CD4-positive, alpha-beta T cell (primary cell): Measurements from ENCODE around the gene GPR162. TPM values are rescaled to one million over a fixed set of nuclear protein-coding genes. Genes with fewer than 3 reads are reported as not detected.
"Not testable (repeated sequence)": the region's sequence is repeated elsewhere in the genome, so short reads cannot be mapped to it uniquely, and the experiment has no call there.

Experiments
- ATAC-seq: fragments of 200-7000 bp; cut with Tn5 transposase; one replicate; pipeline ENCODE4 v1.10.0; 2022; ENCODE audit warnings: mild to moderate bottlenecking; ENCODE audit not compliant: poor library complexity
- CTCF ChIA-PET: fragments of 350-600 bp; sonication (Branson Sonifier 250); formaldehyde crosslinking; loops from one replicate; lab custom pipeline; 2021; ENCODE audit warnings: antibody characterized with exemption, inconsistent platforms; lab: Charles Lee
- POLR2A ChIA-PET: fragments of 350-600 bp; sonication (Branson Sonifier 250); formaldehyde crosslinking; loops from one replicate; lab custom pipeline; 2021; ENCODE audit warnings: antibody characterized with exemption, inconsistent platforms; lab: Charles Lee
- DNase-seq, 14 experiments: peaks; one replicate each; pipeline ENCODE4 v3.0.0-alpha.2; 2013 to 2020; ENCODE audit warnings: mixed read lengths in 2 of 14
- H3K27ac ChIP-seq, 2 donors: one replicate each; pipeline versions ENCODE4 v1.5.1 to v1.7.0; 2013; ENCODE audit warnings: low read length in 2 of 2, low read depth in 1 of 2, mild to moderate bottlenecking in 1 of 2
- H3K27me3 ChIP-seq, 2 experiments: 1 replicate in 1 of 2; 2 replicates in 1 of 2; pipeline versions ENCODE4 v1.6.1 to v1.7.0; 2013; ENCODE audit warnings: low read length in 2 of 2, control low read depth in 1 of 2, mild to moderate bottlenecking in 1 of 2, moderate library complexity in 1 of 2; ENCODE audit not compliant: insufficient read depth in 2 of 2, control insufficient read depth in 1 of 2
- H3K36me3 ChIP-seq: one replicate; pipeline ENCODE4 v1.6.1; 2013; ENCODE audit warnings: low read length, control low read depth; ENCODE audit not compliant: insufficient read depth
- H3K4me1 ChIP-seq: one replicate; pipeline ENCODE4 v1.6.1; 2013; ENCODE audit warnings: low read length, control low read depth; ENCODE audit not compliant: insufficient read depth
- H3K4me3 ChIP-seq: one replicate; pipeline ENCODE4 v1.5.1; 2013; ENCODE audit warnings: mild to moderate bottlenecking, low read length, moderate library complexity
- H3K9me3 ChIP-seq, 2 experiments: 1 replicate in 1 of 2; 2 replicates in 1 of 2; pipeline versions ENCODE4 v1.6.1 to v1.7.0; 2013; ENCODE audit warnings: low read length in 2 of 2, mild to moderate bottlenecking in 2 of 2, control low read depth in 1 of 2, moderate library complexity in 1 of 2; ENCODE audit not compliant: control insufficient read depth in 1 of 2, insufficient read depth in 1 of 2
- H3K27ac Mint-ChIP-seq: one replicate; pipeline ENCODE4 v1.8.0; 2020; ENCODE audit warnings: mixed read lengths
- H3K27me3 Mint-ChIP-seq: one replicate; pipeline ENCODE4 v1.8.0; 2021; ENCODE audit warnings: mixed read lengths
- H3K36me3 Mint-ChIP-seq: one replicate; pipeline ENCODE4 v1.8.0; 2021; ENCODE audit warnings: low read depth, mixed read lengths
- H3K4me1 Mint-ChIP-seq: one replicate; pipeline ENCODE4 v1.8.0; 2021; ENCODE audit warnings: low read depth, mixed read lengths
- H3K4me3 Mint-ChIP-seq: one replicate; pipeline ENCODE4 v1.8.0; 2020; ENCODE audit warnings: mild to moderate bottlenecking, mixed read lengths
- H3K9me3 Mint-ChIP-seq: one replicate; pipeline ENCODE4 v1.8.0; 2020; ENCODE audit warnings: mixed read lengths
- CTCF ChIP-seq: fragments of 200-600 bp; IDR thresholded peaks from one replicate; pipeline ENCODE4 v1.8.0; 2022; ENCODE audit warnings: antibody characterized with exemption, mild to moderate bottlenecking
- intact Hi-C, 2 experiments: fragments of 100-400 bp; cut with DNase I in 1 of 2; cut with micrococcal nuclease in 1 of 2; formaldehyde crosslinking; loops; one replicate each; pipeline versions ENCODE4 v1.15.1 to v1.9.0; 2023 to 2025; cut with DNase I, micrococcal nuclease
- total RNA-seq, 174 experiments: library from RNA in 2 of 174; stranded (reverse) in 2 of 174; gene quantifications; one replicate each; pipeline ENCODE4 v1.2.3 and lab custom pipeline; 2021 to 2026

Gene GPR162
- total RNA-seq, 2 experiments from 2014 or later: not detected

GRCh38 chr12:6869049-6870021 is 47.7 kb downstream of the GPR162 start:
- no peaks in the 10 kb centered on the region for H3K9me3 Mint-ChIP-seq
- no peaks in the 10 kb centered on the region for H3K27me3 ChIP-seq
- peak; percentile 84 for TF ChIP-seq CTCF
- ChIA-PET POLR2A (interaction anchor here (0.7 to 5.7 kb wide), 12 partner anchors 16 to 244 kb away, joined by 3 to 90 read pairs (median 6); partner anchors contain the start of genes C12orf57, C1RL, CDCA3 and MLF2), CTCF (interaction anchor here (0.6 to 10.3 kb wide), 24 partner anchors 11 to 260 kb away, joined by 3 to 153 read pairs (median 5); partner anchors contain the start of genes C12orf57, C1RL, CDCA3 and ENO2)
- peak; percentile 79 to 91 (median 86) for DNase-seq
- H3K27ac Mint-ChIP-seq: peak overlapping the region; percentile 67
- peaks cover 64% of the 10 kb centered on the region for H3K4me1 Mint-ChIP-seq
- H3K36me3 Mint-ChIP-seq: peaks cover 47% of the 10 kb centered on the region
- peak overlapping the region; percentile 70 for H3K4me3 Mint-ChIP-seq
- intact Hi-C loops: loop anchor here (1.0 to 5.0 kb wide), 10 partner anchors 17 to 244 kb away; partner anchors contain the start of genes C1R (in 2 of the 2), C12orf57 (in 1 of the 2), ENO2 (in 1 of the 2) and LPCAT3 (in 1 of the 2)
- H3K9me3 ChIP-seq: no peaks in the 10 kb centered on the region
- peaks cover 66% of the 10 kb centered on the region for H3K4me1 ChIP-seq
- H3K27ac ChIP-seq: peak overlapping the region; percentile 9 to 73
- peak; percentile 18 for ATAC-seq
- H3K4me3 ChIP-seq: no peak overlapping the region
- no peaks in the 10 kb centered on the region for H3K27me3 Mint-ChIP-seq
- H3K36me3 ChIP-seq: peaks cover 32% of the 10 kb centered on the region

- intact Hi-C loops: loop anchor here (5.0 kb wide), 2 partner anchors 42 to 147 kb away; partner anchors contain the start of genes ENO2 (in 1 of the 2) and LPCAT3 (in 1 of the 2)
- peaks cover 69% of the 10 kb centered on the region for H3K4me1 Mint-ChIP-seq
- peak overlapping the region; percentile 76 for H3K27ac Mint-ChIP-seq
- peak overlapping the region; percentile 88 for H3K4me3 Mint-ChIP-seq
- Histone ChIP-seq H3K4me1 (peaks cover 71% of the 10 kb centered on the region), H3K36me3 (peaks cover 24% of the 10 kb centered on the region)
- POLR2A ChIA-PET: interaction anchor here (4.2 kb wide), 1 partner anchor 18 kb away, joined by 106 read pairs; the partner anchor contains the start of genes CDCA3 and USP5
- H3K4me3 ChIP-seq, H3K27me3 Mint-ChIP-seq, H3K9me3 Mint-ChIP-seq, DNase-seq, H3K9me3 ChIP-seq, H3K27me3 ChIP-seq, H3K27ac ChIP-seq, ATAC-seq: not testable (repeated sequence)
- peaks cover 38% of the 10 kb centered on the region for H3K36me3 Mint-ChIP-seq
- CTCF ChIA-PET: interaction anchor here (0.5 to 10.3 kb wide), 6 partner anchors 18 to 184 kb away, joined by 3 to 153 read pairs (median 18); partner anchors contain the start of genes C12orf57, CDCA3, RNU7-1 and USP5
These were observed 48.7 kb downstream of the GPR162 start for GRCh38 chr12:6870304-6870703.

- Mint-ChIP-seq H3K27ac (peak overlapping the region; percentile 78), H3K9me3 (no peaks in the 10 kb centered on the region), H3K27me3 (no peaks in the 10 kb centered on the region), H3K36me3 (peaks cover 32% of the 10 kb centered on the region), H3K4me3 (peak overlapping the region; percentile 88), H3K4me1 (peaks cover 69% of the 10 kb centered on the region)
- Histone ChIP-seq H3K4me3 (peak overlapping the region; percentile 93), H3K27me3 (no peaks in the 10 kb centered on the region), H3K9me3 (no peaks in the 10 kb centered on the region), H3K36me3 (peaks cover 24% of the 10 kb centered on the region), H3K4me1 (peaks cover 69% of the 10 kb centered on the region), H3K27ac (peak overlapping the region; percentile 32 to 62)
- DNase-seq (peak in 4 of 14 experiments; percentile 37 to 66 (median 53)), ATAC-seq (no peak)
- intact Hi-C loops: loop anchor here (5.0 kb wide), 2 partner anchors 41 to 146 kb away; partner anchors contain the start of genes ENO2 (in 1 of the 2) and LPCAT3 (in 1 of the 2)
- no peak for TF ChIP-seq CTCF
- POLR2A ChIA-PET: interaction anchor here (1.4 to 4.4 kb wide), 9 partner anchors 19 to 263 kb away, joined by 3 to 106 read pairs (median 23); partner anchors contain the start of genes C12orf57, C1RL, CDCA3 and ENO2
- CTCF ChIA-PET: interaction anchor here (1.2 to 10.3 kb wide), 9 partner anchors 11 to 94 kb away, joined by 4 to 153 read pairs (median 24); partner anchors contain the start of genes CDCA3, ENO2, LRRC23 and P3H3
These were observed 49.7 kb downstream of the GPR162 start for GRCh38 chr12:6871052-6871957.
